NCI-H510A treated with DMSO at 0.1 percent for 48 hours (cell line): Measurements from ENCODE around the gene NTRK3.
A peak's percentile ranks its signal among the peaks of the same experiment; 100 is the strongest.

Source experiments
- DNase-seq: peaks from one replicate; lab custom pipeline; 2025; lab: John Stamatoyannopoulos, UW

NTRK3 gene

DNA sequence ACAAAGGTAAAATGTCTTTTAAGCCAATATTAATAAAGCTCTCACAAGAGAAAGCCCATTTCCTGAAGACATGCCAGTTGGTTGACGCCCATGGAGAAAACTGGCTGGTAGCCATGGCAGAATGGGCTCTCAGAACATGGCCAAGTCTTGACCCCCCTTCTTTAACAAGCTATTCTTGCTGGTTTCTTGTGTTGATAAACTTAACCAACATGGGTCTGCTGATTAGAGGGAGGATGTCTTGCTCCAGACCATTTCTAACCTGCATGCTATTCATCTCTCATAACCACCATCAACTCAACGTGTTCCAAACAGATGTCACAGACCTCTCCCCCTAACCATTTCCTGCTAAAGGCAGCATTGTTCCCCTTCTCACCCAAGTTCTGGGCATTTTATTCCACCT lies 25.7 kb downstream of the NTRK3 start:
- no peak for DNase-seq

DNA sequence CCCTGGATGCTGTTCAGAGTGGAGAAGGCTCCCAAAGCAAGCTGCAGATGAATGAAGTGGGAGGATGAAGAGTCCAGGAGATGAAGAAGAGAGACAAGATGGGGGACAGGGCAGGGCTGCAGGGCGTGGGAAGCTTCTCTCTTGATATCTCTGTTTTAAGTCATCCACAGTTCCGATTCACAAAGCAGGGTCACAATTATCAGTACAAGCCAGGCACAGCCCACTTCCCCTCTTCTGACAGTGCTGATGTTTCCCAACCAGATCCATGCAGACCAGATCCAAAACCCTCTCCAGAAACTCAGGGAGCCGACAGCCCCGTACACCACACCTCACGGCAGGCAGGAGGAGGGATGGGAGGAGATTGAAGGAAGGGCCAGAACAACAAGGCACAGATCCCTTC lies 31.1 kb downstream of the NTRK3 start:
- DNase-seq = no peak

DNA sequence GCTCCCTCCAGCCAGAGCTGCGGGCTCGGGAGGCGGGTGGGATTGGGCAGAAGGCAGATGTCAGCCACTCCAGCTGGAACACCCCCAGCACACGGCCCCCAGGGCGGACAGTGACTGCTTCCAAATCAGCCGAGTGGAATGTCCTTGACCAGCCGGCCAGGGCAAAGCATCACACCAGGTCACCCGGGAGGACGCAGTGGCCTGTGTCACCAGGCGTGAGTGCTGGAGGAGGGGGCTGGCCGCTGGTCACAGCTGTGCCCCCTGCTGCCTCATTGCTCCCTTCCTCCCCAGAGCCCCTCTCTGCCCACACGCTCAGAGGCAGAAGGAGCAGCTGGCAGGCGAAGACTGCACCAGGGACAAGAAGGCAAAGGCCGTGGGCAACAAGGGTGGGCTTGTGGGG lies 33.5 kb downstream of the NTRK3 start:
- no peak for DNase-seq

DNA sequence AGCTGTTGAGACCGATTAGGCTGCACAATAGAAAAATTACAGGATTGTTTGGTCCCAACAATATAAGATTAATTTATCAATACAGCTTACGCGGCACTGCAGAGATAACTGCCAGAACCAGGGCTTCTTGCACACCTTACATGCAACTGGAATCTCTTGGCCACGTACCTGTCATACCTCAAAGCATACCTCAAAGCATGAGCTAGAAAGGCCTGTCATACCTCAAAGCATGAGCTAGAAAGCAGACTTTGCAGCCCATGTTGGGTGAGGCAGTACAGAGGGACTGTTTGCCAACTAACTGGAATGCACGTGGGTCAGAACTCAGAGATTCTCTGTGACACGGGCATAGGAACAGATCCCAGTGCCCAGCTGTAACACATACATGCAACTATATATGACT lies 34.7 kb downstream of the NTRK3 start:
- DNase-seq = no peak

DNA sequence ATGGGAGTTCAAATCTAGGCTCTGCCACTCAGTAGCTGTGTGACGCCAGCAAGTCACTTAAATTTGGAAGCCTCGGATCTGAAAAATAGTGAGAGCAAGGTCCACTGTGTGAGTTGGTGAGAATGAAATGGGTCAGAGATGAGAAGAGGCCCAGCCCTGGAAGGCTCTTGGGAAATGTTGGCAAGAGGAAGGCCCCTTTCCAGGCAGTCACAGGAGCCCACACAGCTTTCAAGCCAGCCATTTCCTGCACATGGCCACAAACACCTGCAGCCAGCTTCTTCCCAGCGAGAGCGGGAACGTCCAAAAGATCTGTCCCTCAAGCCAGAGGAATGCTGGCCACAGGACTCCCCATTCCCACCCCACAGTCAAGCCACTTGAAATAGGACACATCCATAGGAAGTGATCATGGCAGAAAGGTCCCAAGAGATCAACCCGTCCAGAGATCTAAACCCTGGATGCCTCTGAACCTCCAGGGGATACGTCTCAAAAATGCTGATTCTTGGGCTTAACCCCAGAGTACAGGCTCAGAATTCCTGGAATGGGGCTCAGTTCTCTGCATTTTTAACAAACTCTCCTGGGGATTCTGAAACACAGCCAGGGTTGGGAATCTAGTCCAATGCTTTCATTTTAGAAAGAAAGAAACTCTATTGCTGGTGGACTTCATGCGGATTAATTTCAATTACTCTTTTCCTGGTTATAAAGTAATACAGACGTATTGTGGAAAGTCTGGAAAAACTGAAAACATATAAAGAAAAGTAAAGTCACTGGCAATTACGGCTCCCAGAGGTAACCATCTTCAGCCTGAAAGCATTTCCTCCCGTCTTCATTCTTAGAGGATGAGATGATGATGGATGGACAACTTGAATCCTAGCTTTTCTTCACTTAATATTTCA lies 35.9 kb downstream of the NTRK3 start:
- DNase-seq = no peak

DNA sequence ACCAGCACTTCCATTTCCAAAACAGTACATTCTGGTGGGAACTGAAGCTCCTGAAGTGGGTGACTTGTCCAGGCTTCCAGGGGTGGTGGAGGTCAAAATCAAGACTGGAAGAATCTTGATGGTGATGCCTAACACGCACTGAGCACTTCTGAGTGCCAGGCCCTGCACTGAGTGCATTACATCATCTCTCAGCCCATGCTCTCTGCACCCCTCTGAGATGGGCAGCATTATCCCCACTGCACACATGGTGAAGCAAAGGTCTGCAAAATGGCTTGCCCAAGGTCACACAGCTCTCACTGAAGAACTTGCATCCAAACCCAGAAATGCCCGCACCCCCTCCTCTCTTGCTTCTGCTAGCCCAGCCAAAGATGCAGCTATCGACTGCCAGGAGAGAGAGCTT lies 36.9 kb downstream of the NTRK3 start:
- no peak for DNase-seq

DNA sequence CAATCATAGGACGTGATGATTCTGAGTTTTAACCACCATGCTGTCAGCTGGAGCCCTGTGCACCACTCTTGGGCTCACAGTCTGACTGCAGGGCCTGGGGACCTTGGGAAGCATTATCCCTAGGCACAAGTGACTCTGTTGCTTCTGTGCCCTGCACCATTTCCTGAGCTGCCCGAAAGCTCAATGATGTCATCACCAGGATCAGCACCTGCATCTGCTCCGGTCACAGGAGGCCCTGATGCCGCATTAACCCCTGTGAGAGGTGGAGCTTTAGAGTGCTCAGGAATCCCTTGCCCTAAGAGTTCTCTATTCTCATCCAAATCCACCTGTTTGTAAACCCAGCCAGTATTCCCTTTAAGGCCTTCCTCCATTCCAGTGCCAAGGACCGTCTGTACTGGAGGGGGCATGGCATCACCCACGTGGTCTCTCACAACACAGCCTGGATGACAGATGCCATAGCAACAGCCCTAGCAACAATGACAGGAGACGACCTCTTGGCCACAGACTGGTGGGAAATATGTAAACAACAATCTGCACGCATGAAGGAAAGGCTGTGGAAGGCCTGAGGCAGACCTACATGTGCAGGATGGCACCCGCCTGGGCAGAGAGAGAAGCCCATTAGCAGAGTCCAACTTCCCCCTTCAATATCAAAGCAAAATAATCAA lies 37.9 kb downstream of the NTRK3 start:
- peak; percentile 3 for DNase-seq

DNA sequence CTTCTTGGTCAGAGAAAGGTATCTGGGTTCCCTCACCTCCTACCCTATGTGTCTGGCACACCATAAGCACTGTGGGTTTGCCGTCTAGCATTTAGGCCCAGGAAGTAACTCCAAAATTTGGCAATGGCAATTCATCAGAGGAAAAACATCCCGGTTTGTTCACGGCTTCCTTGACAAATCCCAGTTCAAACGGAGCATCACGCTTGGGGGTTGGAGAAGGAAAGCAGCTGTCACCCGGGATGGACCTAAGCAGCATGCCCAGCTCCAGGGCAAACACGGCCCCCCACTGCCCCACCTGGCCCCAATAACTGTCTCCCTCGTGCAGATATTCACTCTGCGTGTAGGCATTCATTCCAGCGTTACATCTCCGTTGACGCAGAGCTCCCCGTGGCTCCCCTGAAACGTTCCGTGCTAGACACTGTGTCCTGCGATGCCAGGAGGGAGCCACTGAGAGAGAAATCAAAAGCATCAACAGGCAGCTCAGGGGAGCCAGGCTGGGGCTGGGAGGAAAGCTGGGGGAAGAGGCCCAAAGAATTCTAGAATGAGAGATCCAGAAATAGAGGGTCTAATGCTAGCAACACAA lies 41.4 kb downstream of the NTRK3 start:
- DNase-seq = no peak

DNA sequence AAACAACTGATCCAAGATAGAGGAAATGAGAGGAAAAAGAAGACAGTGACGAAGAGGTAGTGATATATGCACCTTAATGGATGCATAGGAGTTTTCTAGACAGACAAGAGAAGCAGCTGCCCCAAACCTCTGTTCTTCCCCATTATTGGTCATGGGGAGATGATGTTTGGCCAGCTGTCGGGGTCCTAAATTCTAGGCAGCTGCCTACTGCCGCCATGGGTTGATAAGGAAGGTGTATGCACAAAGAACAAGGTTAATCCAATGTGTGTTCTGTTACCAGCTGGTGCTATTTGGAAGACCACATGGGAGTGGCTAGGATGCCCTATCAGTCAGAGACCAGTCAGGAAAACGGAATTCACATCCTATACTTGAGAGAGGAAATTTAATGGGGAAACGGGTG lies 47.4 kb downstream of the NTRK3 start:
- no peak for DNase-seq

DNA sequence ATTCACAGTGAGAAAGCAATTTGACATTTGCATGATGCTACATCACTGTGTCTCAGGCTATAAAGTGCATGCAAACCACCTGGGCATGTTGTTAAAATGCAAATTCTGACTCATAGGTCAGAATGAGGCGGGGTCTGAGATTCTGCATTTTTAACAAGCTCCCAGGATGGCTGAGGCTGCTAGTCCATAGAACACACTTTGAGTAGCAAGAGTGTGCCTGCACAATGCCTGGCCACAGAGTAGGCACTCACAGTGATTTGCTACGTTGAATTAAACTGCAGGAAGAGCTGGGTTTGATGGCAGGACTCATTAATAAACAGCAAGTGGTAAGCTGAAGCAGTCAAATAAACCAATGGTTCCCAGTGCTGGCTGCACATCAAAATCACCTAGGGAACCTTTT lies 48.1 kb downstream of the NTRK3 start:
- DNase-seq = no peak

DNA sequence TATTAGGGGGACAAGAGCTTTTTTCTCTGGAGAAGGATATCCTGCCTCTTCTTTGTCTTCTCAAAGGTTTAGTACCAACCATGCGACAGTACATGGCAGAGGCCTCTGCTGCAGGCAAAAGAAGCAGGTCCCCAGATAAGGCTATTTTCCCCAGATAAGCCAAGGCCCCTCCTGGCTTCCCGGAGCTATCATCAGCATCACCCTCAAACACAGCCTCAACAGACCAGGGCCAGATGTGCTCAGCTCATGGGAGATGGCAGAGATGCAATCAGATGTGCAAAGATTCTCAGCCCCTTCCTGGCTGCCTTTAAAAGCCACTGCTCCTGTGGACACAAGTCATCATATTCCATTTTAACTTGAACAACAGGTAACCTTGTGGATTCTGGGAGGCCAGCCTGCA lies 49.0 kb downstream of the NTRK3 start:
- DNase-seq = no peak

DNA sequence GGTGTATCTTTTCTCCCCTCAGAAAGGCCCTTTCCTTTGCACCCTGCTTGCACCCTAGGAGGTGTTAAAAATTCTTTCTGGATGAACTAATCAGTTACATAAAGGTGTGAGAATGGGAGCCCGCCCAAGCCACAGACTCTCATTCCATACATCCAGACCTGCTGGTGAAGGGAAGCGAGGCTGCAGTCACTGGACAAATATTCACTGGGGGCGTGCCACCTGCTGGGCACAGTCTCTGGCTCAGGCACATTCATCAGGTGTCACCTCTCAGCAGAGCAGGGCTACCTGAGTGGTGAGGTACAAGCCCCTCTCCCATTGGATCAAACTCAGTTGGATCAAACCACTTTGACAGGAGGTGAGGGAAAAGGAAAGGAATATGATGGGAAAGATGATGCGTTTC lies 52.0 kb downstream of the NTRK3 start:
- no peak for DNase-seq

DNA sequence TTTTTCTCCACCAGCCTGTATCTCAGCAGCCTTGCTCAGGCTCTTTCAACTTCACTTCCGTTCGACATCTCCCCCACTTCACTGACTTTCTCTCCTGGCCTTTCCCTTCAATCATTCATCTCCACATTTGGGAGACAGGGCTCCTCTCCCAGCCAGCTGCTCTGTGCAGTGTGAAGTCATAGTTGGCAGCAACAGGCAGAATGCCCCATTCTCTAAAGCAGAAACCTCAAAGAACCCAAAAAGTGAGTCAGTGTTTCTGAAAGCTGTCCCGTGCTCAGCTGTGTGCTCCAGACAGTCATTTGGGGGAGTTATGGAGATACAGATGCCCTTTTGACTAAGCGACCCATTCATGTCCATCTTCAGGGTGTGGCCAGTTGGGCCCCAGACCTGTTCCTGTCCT lies 54.3 kb downstream of the NTRK3 start:
- DNase-seq = no peak

DNA sequence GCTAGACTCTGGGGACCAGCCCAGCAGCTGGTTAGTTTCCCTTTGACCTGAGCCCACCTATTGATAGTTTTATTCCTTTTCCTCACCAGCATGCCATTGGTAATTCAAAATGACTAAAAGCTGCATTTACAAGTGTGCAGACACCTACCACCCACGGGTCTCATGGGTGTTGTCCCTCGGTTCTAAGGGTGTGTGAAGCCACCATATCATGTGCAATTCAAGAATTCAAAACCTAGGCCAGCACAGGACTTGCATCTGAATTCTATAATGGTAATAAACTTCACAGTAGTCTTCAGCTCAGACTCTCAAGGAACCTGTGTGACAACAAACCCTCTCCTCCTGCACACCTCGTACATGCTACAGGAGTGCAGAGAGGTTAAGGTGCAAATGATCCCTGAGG lies 55.3 kb downstream of the NTRK3 start:
- no peak for DNase-seq

DNA sequence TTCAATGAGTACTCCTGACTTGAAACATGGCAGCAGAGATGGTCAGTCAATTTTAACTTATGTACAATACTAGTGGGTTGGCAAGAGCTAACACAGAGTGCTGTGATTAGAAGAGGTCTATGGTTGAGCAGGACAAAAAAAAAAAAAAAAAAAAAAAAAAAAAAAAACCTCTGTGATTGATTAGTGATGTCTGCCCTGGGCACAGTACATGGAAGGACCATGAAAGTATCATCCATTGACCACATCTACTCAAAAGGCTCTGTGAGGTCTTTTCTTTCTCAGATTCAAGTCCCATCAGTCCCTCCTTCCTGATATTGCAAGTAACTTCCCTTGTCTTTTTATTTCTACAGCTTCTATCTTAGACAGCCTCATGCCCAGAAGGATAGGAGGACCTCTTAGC lies 59.6 kb downstream of the NTRK3 start:
- no peak for DNase-seq

DNA sequence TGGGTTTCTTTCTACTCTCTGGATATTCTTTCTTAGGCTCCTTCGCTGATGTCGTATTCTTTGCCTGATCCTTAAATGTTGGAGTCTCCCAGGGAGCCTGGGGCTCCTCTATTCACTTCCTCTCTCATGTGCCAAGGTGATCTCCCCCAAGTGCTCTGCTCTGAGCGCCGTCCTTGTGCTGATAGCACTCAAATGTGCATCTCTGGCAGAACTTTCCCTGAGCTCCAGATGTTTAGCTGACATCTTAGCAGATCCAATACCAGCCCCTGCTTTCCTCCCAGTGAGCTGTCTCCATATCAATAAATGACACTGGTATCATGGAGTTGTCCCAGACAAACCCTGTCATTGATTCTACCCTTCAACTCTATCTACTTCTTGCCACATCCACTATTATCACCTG lies 62.4 kb downstream of the NTRK3 start:
- DNase-seq = no peak

DNA sequence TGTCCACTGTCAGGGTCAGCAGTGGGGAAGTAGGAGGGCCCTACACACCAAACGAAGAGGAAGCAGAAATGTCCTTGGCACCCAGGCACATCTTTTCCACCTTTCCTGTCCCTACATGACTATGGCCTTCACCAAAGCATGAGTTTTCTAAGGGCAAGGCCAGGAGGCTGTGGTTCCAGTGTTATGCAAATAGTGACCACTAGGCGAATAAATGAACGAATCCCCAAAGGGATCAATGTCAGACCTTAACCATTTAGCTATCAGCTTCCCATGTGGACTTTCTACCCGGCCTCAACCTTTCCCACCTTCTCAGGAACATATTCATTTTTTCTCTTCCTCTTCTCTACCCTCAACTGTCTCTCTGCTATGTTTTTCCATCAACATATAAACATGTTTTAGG lies 63.1 kb downstream of the NTRK3 start:
- DNase-seq = no peak

DNA sequence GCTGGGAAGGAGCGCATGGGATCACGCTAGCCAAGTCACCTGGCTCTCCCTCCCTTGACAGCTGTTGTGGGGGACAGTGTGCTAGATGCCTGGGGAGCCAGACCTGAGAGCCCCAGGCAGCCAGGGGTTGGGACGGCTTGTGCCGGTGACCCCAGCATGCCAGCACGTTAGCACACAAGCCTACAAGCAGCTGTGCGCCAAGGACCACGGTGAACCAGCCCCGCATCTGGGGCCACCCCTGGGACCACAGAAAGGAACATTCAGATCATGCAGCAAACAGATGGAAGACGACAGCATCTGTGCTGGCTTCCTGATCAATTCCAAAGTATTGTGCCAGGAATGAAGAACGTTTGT lies 64.8 kb downstream of the NTRK3 start:
- DNase-seq = no peak

DNA sequence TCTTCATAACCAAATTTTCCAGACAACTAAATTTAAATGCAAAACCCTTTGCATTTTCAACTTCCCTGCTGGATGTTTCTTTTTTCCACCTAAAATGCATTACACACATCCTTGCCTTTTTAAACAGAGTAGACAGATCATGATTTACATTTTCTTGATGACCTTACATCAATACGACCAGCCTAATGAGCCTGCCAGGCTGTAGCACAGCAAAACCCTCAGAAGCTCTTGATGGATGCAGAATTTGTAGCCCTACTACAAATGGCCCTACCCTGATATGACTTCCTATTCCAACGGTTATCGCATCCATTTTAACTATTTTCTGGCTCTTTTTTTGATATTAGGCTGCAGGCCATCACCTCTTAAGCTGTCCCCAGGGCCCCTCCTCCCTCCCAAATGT lies 66.3 kb downstream of the NTRK3 start:
- DNase-seq = no peak

DNA sequence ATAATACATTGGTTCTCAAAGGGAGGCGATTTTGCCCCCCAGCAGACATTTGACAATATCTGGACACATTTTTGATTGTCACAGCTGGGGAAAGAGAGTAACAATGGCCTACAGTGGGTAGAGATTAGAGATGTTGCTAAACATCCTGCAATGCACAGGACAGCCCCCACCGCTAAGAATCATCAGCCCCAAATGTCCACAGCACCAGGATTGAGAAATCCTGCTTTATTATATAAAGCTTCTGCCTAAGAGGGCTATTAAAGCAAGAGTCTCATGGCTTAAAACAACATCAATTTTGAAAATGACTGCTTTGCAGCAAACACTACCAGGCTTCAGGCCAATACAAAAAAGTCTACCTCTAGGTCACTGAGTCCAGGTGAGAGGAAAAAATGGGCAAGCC lies 68.2 kb downstream of the NTRK3 start:
- no peak for DNase-seq

DNA sequence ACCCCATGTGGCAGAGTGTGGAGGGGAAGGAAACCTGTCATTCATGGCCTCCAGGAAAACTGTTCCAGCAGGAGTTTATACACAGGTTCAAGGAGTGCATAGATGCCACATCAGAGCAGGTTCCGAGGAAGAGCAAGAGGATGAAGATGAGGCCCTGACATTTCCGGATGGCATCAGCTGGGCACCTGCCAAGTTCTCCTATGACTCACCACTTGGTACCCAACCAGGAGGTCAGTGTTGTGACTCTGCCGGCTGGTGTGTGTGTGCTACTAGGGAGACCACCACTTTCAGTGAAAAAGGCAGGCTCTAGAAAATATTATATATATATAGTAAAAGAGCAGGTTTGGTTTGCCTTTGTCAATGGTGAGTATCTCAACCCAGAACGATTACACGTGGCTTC lies 69.3 kb downstream of the NTRK3 start:
- no peak for DNase-seq

DNA sequence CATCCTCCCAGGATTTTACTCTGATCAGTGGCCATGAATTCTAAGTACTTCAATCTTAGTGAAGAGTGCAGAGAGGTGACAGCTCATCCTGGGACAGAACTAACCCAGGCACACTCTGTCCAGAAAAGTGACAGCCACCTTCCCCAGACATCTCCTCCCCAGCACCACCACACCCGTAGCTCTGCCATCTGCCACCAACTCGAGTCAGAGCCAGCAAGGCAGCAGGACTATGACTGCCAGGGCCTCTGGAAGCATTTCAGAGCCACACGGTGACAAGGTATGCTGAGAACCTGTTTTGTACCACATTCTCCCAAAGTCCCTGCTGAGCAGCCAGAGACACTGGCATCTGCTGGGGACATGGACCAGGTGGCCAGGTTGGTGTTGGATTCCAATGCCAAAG lies 71.0 kb downstream of the NTRK3 start:
- DNase-seq = no peak

DNA sequence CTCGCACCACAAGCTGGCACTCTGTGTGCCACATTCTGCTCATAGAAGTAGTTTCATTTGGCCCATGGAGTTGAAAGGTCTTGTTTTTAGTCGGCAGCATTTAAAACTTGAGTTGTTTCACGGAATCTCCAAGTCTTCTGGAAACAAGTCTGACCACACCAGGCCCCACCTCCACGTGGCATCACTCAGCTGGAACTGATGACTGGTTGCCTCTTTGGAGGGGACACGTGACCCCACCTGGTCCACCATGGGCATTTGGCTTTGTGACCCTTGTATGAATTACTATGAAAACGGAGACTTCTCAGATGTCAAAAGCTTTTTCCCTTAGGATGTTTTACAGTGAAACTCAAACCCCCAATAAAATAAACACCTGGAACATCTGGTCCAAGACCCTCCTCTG lies 74.9 kb downstream of the NTRK3 start:
- DNase-seq = no peak

DNA sequence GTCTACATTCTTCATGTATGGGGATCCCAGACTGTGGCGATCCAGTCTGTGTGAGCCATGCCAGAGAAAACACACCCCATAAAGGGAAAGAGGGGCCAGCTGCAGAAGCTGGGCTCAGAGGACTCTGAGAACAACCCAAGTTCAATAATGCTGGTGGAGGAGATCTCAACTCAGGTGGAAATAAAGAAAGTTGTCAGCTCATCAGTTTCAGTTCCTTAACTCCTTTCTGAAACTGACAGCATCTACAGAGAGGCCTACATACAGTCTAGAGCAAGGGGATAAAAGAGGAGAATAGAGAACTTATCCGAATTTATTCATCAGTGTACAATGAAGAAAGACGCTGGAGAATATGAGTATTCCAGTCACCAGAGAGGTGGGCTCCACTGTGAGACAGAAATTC lies 77.0 kb downstream of the NTRK3 start:
- DNase-seq = no peak
